Measurements from ENCODE around the gene TOR4A. TPM values are rescaled to one million over a fixed set of nuclear protein-coding genes. Genes with fewer than 3 reads are reported as not detected.

TOR4A gene
- total and polyA plus RNA-seq, 10 of the 15 experiments (the other 5 are each of a cell fraction or from before 2014, with no cell fraction given), result 2.0 to 19.9 (median 3.7) TPM

DNA sequence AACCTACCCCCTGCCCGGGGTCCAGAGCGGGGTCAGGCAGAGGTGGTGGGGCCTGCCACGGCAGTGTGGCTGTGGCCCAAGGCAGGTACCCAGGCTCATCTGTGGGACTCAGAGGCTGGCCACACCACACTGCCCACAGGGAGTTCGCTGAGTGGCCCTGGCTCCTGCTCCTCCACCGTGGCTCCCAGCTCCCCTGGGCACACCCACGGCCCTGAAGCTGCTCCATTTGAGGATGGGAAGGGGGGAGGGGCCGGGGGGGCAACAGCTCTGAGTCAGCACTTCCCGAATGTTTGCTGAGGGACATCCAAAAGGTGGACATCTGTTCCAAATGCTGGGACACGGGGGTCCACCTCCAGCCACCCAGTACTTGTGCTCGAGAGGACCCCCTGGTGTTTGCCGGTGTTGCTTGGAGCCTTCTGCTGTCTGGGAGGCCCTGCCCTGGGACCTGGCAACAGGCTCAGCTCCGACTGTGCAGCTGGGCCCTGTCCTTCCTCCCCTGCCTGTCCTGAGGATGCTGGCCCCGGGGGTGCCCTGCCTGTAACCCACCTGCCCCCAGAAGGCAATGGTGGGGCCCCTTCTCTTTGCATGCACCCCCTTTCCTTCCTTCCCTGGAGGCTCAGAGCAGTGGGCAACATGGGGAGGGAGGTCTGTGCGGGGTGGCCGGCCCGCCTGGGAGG, 27.0 kb downstream of the TOR4A start:
- SMC1A ChIA-PET (ENCODE audit: uncharacterized antibody, unreplicated experiment), result no interaction called here
- Histone ChIP-seq H3K27me3 (replicated peaks in 1 of 2; ENCODE audit: control insufficient read depth in 2 of 2, insufficient read depth in 2 of 2, low read length in 1 of 2) (no peaks in the 10 kb centered on the region), H3K79me2 (ENCODE audit: control insufficient read depth, insufficient read depth, low read length) (no peaks in the 10 kb centered on the region; the same call in 1 of the 2 replicates), H3K9ac (ENCODE audit: control insufficient read depth, insufficient read depth, low read length) (no peak overlapping the region), H3K4me1 (ENCODE audit: control insufficient read depth, insufficient read depth, low read length) (peaks cover 24% of the 10 kb centered on the region), H3K36me3 (ENCODE audit: control insufficient read depth in 2 of 2, insufficient read depth in 2 of 2, low read length in 1 of 2) (no peaks in the 10 kb centered on the region), H3K4me3 (no peak overlapping the region), H4K20me1 (ENCODE audit: control insufficient read depth, insufficient read depth) (no peaks in the 10 kb centered on the region), H2AFZ (ENCODE audit: control insufficient read depth, low read depth, low read length) (no peak overlapping the region), H3K27ac (ENCODE audit: control insufficient read depth, insufficient read depth) (no peak overlapping the region), H3K4me2 (ENCODE audit: control insufficient read depth, insufficient read depth) (no peak overlapping the region), H3K9me3 (replicated peaks; ENCODE audit: control insufficient read depth, insufficient read depth, low read length) (no peaks in the 10 kb centered on the region)
- CTCF ChIA-PET, result interaction anchor here (1.3 to 1.4 kb wide), 2 partner anchors 9 to 68 kb away, joined by 3 to 4 read pairs; no protein-coding TSS in a partner anchor
- BruUV-seq (replicated peaks), result no TSS peak
- 57% methylated on average over 14 of the region's 16 CpGs for WGBS (ENCODE audit: insufficient coverage, insufficient replicate concordance, low lambda C conversion rate, missing lambda C conversion rate)
- in situ Hi-C loops (cut with MboI), result no loop called here
- FAIRE-seq (no peak), ATAC-seq (no peak), DNase-seq (ENCODE audit: low read depth, low spot score) (no peak)
- RAD21 ChIA-PET (ENCODE audit: unreplicated experiment), result no interaction called here
- POLR2A ChIA-PET, result interaction anchor here (0.5 to 2.0 kb wide), 2 partner anchors 12 to 65 kb away, joined by 7 to 9 read pairs; no protein-coding TSS in a partner anchor
- TF ChIP-seq SPI1 (IDR thresholded peaks at IDR 0.05; ENCODE audit: borderline replicate concordance, insufficient read depth, low read depth, low read length), result no peak
- TF ChIP-seq DPF2 (IDR thresholded peaks at IDR 0.05), result no peak
- TF ChIP-seq, protein P1, sequence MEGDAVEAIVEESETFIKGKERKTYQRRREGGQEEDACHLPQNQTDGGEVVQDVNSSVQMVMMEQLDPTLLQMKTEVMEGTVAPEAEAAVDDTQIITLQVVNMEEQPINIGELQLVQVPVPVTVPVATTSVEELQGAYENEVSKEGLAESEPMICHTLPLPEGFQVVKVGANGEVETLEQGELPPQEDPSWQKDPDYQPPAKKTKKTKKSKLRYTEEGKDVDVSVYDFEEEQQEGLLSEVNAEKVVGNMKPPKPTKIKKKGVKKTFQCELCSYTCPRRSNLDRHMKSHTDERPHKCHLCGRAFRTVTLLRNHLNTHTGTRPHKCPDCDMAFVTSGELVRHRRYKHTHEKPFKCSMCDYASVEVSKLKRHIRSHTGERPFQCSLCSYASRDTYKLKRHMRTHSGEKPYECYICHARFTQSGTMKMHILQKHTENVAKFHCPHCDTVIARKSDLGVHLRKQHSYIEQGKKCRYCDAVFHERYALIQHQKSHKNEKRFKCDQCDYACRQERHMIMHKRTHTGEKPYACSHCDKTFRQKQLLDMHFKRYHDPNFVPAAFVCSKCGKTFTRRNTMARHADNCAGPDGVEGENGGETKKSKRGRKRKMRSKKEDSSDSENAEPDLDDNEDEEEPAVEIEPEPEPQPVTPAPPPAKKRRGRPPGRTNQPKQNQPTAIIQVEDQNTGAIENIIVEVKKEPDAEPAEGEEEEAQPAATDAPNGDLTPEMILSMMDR (IDR thresholded peaks at IDR 0.05 in 2 of 3, conservative IDR thresholded peaks at IDR 0.05 in 1 of 3; ENCODE audit: control insufficient read depth in 2 of 3, extremely low read depth in 1 of 3, insufficient read depth in 1 of 3, low read depth in 3 of 3, low read length in 3 of 3), result peak in 2 of 3 experiments; percentile 20 to 25; a peak in 2 of 6 replicates
- TF ChIP-seq, protein P2, sequence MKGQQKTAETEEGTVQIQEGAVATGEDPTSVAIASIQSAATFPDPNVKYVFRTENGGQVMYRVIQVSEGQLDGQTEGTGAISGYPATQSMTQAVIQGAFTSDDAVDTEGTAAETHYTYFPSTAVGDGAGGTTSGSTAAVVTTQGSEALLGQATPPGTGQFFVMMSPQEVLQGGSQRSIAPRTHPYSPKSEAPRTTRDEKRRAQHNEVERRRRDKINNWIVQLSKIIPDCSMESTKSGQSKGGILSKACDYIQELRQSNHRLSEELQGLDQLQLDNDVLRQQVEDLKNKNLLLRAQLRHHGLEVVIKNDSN (IDR thresholded peaks at IDR 0.05; ENCODE audit: borderline replicate concordance, extremely low read length, insufficient read depth, low read depth, low read length), result no peak
- TF ChIP-seq RB1 (IDR thresholded peaks at IDR 0.05; ENCODE audit: borderline replicate concordance), result no peak
- intact Hi-C loops (cut with micrococcal nuclease; ENCODE audit: unreplicated experiment), result loop anchor here (5.0 kb wide), 1 partner anchor 118 kb away; the partner anchor contains the start of genes EXD3 and NOXA1

Measured in GM12878 (cell line).